Right lobe of liver (tissue), 6 donors: Measurements from ENCODE around the gene IBTK. TPM values are rescaled to one million over a fixed set of nuclear protein-coding genes. Genes with fewer than 3 reads are reported as not detected.
"Not testable (repeated sequence)": the region's sequence is repeated elsewhere in the genome, so short reads cannot be mapped to it uniquely, and the experiment has no call there.

Experiments used
- ATAC-seq, 4 donors: fragments of 200-7000 bp; cut with Tn5 transposase; one replicate each; pipeline ENCODE4 v1.9.1; 2020; ENCODE audit warnings: mild to moderate bottlenecking in 4 of 4, moderate library complexity in 4 of 4
- DNase-seq, 3 donors: peaks; one replicate each; pipeline ENCODE4 v3.0.0-alpha.2; 2020
- H3K27ac ChIP-seq, 3 donors: fragments of 200-600 bp; one replicate each; pipeline ENCODE4 v1.8.0; 2022
- H3K27me3 ChIP-seq, 2 donors: fragments of 200-600 bp; one replicate each; pipeline ENCODE4 v1.8.0; 2022
- H3K36me3 ChIP-seq, 4 donors: fragments of 200-600 bp; sonication (generic) in 1 of 4; one replicate each; pipeline versions ENCODE4 v1.5.1 to v1.8.0; 2017 to 2022; ENCODE audit warnings: control low read depth in 1 of 4
- H3K4me1 ChIP-seq, 4 donors: fragments of 200-600 bp; sonication (generic) in 1 of 4; one replicate each; pipeline versions ENCODE4 v1.5.1 to v1.8.0; 2017 to 2022; ENCODE audit warnings: control low read depth in 1 of 4
- H3K4me3 ChIP-seq, 3 donors: fragments of 200-600 bp; one replicate each; pipeline ENCODE4 v1.8.0; 2022
- H3K9me3 ChIP-seq, 4 donors: fragments of 200-600 bp; sonication (generic) in 1 of 4; one replicate each; pipeline versions ENCODE4 v1.5.1 to v1.8.0; 2017 to 2022; ENCODE audit warnings: control low read depth in 1 of 4
- POLR2A ChIP-seq: fragments of 450-650 bp; IDR thresholded peaks from one replicate; pipeline ENCODE4 v1.6.1; 2017; ENCODE audit warnings: antibody characterized with exemption, mild to moderate bottlenecking
- WGBS: methylation state at CpG from one replicate; pipeline ENCODE4 v1.1.6; 2018; ENCODE audit warnings: low coverage, low lambda C conversion rate; ENCODE audit not compliant: insufficient coverage; ENCODE audit errors: missing lambda C conversion rate; 5-methylcytosine and 5-hydroxymethylcytosine counted together
- intact Hi-C, 2 donors: fragments of 100-400 bp; cut with DNase I; formaldehyde crosslinking; loops; one replicate each; pipeline versions ENCODE4 v1.11.2 to v1.14.1; 2022
- total RNA-seq, 6 experiments: library from RNA; depleted of rRNA in 2 of 6; stranded (reverse); fragments of >200 nt in 2 of 6; fragmentation: NEBNext Ultra II Directional in 3 of 6; extraction: Animal tissue kit (Norgen Biotek cat#: 25700) in 3 of 6; gene quantifications; one replicate each; pipeline versions ENCODE4 v1.1.0 to v1.2.4, GENCODE V29; 2016 to 2023
- TF ChIP-seq, protein P1 (sequence below), 4 donors: fragments of 200-600 bp in 3 of 4; fragments of 450-650 bp in 1 of 4; IDR thresholded peaks; one replicate each; pipeline versions ENCODE4 v1.5.1 to v1.8.0; 2016 to 2022; ENCODE audit warnings: antibody characterized with exemption in 4 of 4, mild to moderate bottlenecking in 2 of 4
- donor health status: DM: no; HTN: yes; CAD: no.
- donor health status: DM: no; HTN: no; CAD: no.
- donor health status: DM: no; HTN: no; CAD: no.
- donor health status: DM: no; HTN: yes; CAD: no.
- donor health status: DM: no; HTN: yes; CAD: no.

IBTK gene
- total RNA-seq, 6 experiments from 2014 or later: 24.9 to 44.5 (median 28.9) TPM

DNA sequence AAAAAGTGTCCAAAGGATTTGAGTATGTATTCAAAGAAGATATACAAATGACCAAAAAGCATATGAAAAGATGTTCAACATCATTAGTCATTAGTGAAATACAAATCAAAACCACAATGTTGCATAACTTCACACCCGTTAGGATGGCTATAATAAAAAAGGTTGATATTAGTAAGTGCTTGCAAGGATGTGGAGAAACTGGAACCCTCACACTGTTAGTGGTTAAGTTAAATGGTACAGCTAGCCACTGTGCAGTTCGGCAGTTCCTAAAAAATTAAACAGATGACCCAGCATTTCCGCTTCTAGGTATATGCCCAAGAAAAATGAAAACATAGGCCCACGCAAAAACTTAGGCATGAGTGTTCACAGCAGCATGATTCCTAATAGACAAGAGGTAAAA, 38.6 kb downstream of the IBTK start:
- 76% methylated on average over 4 of the region's 4 CpGs for WGBS
- TF ChIP-seq POLR2A: no peak
- TF ChIP-seq, protein P1, sequence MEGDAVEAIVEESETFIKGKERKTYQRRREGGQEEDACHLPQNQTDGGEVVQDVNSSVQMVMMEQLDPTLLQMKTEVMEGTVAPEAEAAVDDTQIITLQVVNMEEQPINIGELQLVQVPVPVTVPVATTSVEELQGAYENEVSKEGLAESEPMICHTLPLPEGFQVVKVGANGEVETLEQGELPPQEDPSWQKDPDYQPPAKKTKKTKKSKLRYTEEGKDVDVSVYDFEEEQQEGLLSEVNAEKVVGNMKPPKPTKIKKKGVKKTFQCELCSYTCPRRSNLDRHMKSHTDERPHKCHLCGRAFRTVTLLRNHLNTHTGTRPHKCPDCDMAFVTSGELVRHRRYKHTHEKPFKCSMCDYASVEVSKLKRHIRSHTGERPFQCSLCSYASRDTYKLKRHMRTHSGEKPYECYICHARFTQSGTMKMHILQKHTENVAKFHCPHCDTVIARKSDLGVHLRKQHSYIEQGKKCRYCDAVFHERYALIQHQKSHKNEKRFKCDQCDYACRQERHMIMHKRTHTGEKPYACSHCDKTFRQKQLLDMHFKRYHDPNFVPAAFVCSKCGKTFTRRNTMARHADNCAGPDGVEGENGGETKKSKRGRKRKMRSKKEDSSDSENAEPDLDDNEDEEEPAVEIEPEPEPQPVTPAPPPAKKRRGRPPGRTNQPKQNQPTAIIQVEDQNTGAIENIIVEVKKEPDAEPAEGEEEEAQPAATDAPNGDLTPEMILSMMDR (IDR thresholded peaks at IDR 0.05): no peak
- H3K9me3 ChIP-seq: no peaks in the 10 kb centered on the region
- no peaks in the 10 kb centered on the region for H3K27me3 ChIP-seq
- H3K27ac ChIP-seq: no peak overlapping the region
- no peak overlapping the region for H3K4me3 ChIP-seq
- peaks cover 6 to 40% (median 19%) of the 10 kb centered on the region in 4 donors for H3K36me3 ChIP-seq
- DNase-seq: no peak
- no peak for ATAC-seq
- no peaks in the 10 kb centered on the region for H3K4me1 ChIP-seq
- intact Hi-C loops: no loop called here

DNA sequence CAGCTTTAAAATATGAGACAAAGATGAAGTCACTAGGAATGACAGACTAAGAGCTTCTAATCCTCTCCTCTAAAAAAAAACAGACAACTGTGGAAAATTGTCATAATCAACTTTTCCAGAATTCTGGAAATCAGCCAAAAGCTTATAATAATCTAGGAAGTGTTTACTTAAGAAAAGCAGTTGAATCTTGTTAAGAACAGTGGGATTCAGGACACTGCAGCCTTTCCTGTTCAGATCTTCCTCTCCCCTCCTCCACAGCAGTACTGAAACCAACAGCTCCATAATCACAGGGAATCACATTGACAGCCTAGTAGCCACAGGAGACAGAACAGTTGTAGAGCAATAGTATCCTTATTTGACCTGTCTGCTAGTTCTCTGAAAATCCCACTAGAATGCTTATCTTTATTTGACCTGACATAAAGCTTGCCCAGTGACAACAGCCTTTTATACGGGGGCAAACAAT, 41.6 kb downstream of the IBTK start:
- ATAC-seq: peak; percentile 68 to 87 (median 76)
- no peak overlapping the region for H3K4me3 ChIP-seq
- DNase-seq: no peak
- no peak for TF ChIP-seq POLR2A
- TF ChIP-seq, protein P1 (IDR thresholded peaks at IDR 0.05): no peak
- no peaks in the 10 kb centered on the region for H3K4me1 ChIP-seq
- no peaks in the 10 kb centered on the region for H3K9me3 ChIP-seq
- 17% methylated on average over 1 of the region's 1 CpG for WGBS
- peaks cover 9 to 51% (median 26%) of the 10 kb centered on the region in 4 donors for H3K36me3 ChIP-seq
- intact Hi-C loops: no loop called here
- H3K27me3 ChIP-seq: no peaks in the 10 kb centered on the region
- no peak overlapping the region for H3K27ac ChIP-seq

DNA sequence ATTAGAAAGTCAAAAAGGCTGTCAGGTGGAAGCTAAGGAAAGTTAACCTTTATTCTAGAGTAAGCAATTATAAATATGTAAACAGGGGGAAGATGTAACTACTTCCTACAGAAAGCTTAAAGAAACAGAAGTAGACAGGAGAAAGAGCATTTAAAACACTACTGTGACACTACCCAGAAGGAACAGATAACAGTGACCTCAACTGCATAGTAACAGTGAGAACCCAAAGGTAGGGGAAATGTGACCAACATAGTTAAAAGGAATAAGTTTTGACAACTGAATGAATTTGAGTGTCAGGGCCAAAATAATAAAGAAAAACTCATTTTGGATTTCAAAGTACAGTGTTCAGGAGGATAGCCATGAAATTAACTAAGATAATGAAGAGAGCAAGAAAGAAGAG, 43.5 kb downstream of the IBTK start:
- H3K27ac ChIP-seq: no peak overlapping the region
- H3K9me3 ChIP-seq: no peaks in the 10 kb centered on the region
- H3K27me3 ChIP-seq: no peaks in the 10 kb centered on the region
- TF ChIP-seq, protein P1 (IDR thresholded peaks at IDR 0.05): no peak
- TF ChIP-seq POLR2A: no peak
- no peak for ATAC-seq
- no peaks in the 10 kb centered on the region for H3K4me1 ChIP-seq
- H3K4me3 ChIP-seq: no peak overlapping the region
- no peak for DNase-seq
- H3K36me3 ChIP-seq: peaks cover 9 to 58% (median 28%) of the 10 kb centered on the region in 4 donors
- intact Hi-C loops: no loop called here

DNA sequence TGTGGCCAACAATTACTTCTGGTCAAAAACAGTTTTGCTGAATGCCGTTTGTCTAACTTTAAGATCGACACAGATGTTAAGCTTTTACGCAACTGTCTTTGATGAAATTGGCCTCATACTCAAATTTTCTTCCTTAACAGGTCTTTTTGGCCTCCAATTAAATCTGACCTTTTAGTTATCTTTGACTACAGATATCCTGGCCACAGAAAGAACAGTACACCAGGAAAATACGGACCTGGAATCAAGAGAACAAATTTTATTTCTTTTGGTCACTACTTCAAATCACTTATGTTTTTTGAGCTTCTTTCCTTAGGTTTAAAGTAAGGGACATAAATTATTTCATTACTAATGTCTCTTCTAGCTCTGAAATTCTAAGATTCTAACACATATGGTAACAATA, 49.8 kb downstream of the IBTK start:
- no peak for TF ChIP-seq POLR2A
- TF ChIP-seq, protein P1 (IDR thresholded peaks at IDR 0.05): no peak
- ATAC-seq: no peak
- no peaks in the 10 kb centered on the region for H3K27me3 ChIP-seq

DNA sequence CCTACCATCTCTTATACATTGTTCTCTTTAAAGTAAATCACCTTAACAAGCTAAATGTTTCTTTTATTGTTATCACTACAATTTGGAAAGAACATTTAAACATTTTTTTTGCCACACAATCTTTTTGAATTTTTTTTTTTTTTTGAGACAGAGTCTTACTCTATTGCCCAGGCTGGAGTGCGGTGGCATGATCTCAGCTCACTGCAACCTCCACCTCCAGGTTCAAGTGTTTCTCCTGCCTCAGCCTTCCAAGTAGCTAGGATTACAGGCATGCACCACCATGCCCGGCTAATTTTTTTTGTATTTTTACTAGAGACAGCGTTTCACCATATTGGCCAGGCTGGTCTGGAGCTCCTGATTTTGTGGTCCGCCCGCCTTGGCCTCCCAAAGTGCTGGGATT, 50.3 kb downstream of the IBTK start:
- H3K4me3 ChIP-seq, DNase-seq, intact Hi-C loops, H3K9me3 ChIP-seq, ATAC-seq, H3K4me1 ChIP-seq, H3K27ac ChIP-seq, H3K27me3 ChIP-seq: not testable (repeated sequence)
- WGBS: 90% methylated on average over 5 of the region's 5 CpGs
- peaks cover 0 to 95% (median 36%) of the 10 kb centered on the region in 4 donors for H3K36me3 ChIP-seq

More for the DNA sequence above, 49.8 kb downstream of the IBTK start:
- Histone ChIP-seq H3K4me3 (no peak overlapping the region), H3K36me3 (peaks cover 0 to 95% (median 37%) of the 10 kb centered on the region in 4 donors), H3K27ac (no peak overlapping the region), H3K4me1 (no peaks in the 10 kb centered on the region), H3K9me3 (no peaks in the 10 kb centered on the region)
- 81% methylated on average over 4 of the region's 4 CpGs for WGBS
- DNase-seq: no peak
- intact Hi-C loops: no loop called here
